LNCaP clone FGC (cell line): ENCODE data around the gene ATG5.

Source experiments
- DNase-seq: peaks from one replicate; pipeline ENCODE4 v3.0.0-alpha.2; 2011; ENCODE audit warnings: low read depth
- H3K4me3 ChIP-seq: 2 replicates; pipeline ENCODE4 v1.5.1; 2011; ENCODE audit warnings: mild to moderate bottlenecking, low read depth, low read length, control low read depth
- CTCF ChIP-seq: IDR thresholded peaks from 2 replicates; pipeline ENCODE4 v1.5.1; 2012; ENCODE audit warnings: mild to moderate bottlenecking; ENCODE audit not compliant: control insufficient read depth, insufficient read depth; ENCODE audit errors: extremely low read depth

ATG5 gene

GRCh38 chr6:106160189-106160588, 165.4 kb downstream of the ATG5 start:
- no peak for DNase-seq
- no peak overlapping the region for H3K4me3 ChIP-seq
- no peak for TF ChIP-seq CTCF

GRCh38 chr6:106159531-106159940, 166.0 kb downstream of the ATG5 start:
- DNase-seq = no peak
- no peak for TF ChIP-seq CTCF
- no peak overlapping the region for H3K4me3 ChIP-seq

GRCh38 chr6:106158816-106159215, 166.7 kb downstream of the ATG5 start:
- H3K4me3 ChIP-seq = no peak overlapping the region
- no peak for DNase-seq
- no peak for TF ChIP-seq CTCF

GRCh38 chr6:106156863-106157262, 168.7 kb downstream of the ATG5 start:
- no peak overlapping the region for H3K4me3 ChIP-seq
- no peak for DNase-seq
- no peak for TF ChIP-seq CTCF

- no peak for DNase-seq
- H3K4me3 ChIP-seq = no peak overlapping the region
- no peak for TF ChIP-seq CTCF
Measured at GRCh38 chr6:106156413-106156812, 169.1 kb downstream of the ATG5 start.

GRCh38 chr6:106155219-106155830, 170.2 kb downstream of the ATG5 start:
- no peak for TF ChIP-seq CTCF
- no peak for DNase-seq
- H3K4me3 ChIP-seq = no peak overlapping the region

GRCh38 chr6:106154326-106154725, 171.2 kb downstream of the ATG5 start:
- H3K4me3 ChIP-seq = no peak overlapping the region
- TF ChIP-seq CTCF = no peak
- DNase-seq = no peak
